Osteoblast (primary cell): ENCODE data around the gene KCTD12. TPM values are rescaled to one million over a fixed set of nuclear protein-coding genes. Genes with fewer than 3 reads are reported as not detected.

Experiments
- DNase-seq: peaks from one replicate; pipeline ENCODE4 v3.0.0; 2011; ENCODE audit warnings: low spot score, mixed read lengths; ENCODE audit not compliant: insufficient read length; ENCODE audit errors: missing footprints
- H2AFZ ChIP-seq: 2 replicates; pipeline ENCODE4 v1.6.0; 2011; ENCODE audit warnings: mild to moderate bottlenecking, low read length
- H3K27ac ChIP-seq: 2 replicates; pipeline ENCODE4 v1.5.1; 2011; ENCODE audit warnings: mild to moderate bottlenecking, low read depth, low read length, moderate library complexity
- H3K27me3 ChIP-seq: 2 replicates; pipeline ENCODE4 v1.6.0; 2012; ENCODE audit warnings: mild to moderate bottlenecking, control low read depth, inconsistent platforms, low read length, moderate library complexity; ENCODE audit not compliant: insufficient read depth
- H3K36me3 ChIP-seq: 2 replicates; pipeline ENCODE4 v1.5.1; 2011; ENCODE audit warnings: mild to moderate bottlenecking, low read length, control low read depth, moderate library complexity; ENCODE audit not compliant: insufficient read depth
- H3K4me1 ChIP-seq: 2 replicates; pipeline ENCODE4 v1.5.1; 2011; ENCODE audit warnings: mild to moderate bottlenecking, low read length, control low read depth, moderate library complexity; ENCODE audit not compliant: insufficient read depth
- H3K4me2 ChIP-seq: 2 replicates; pipeline ENCODE4 v1.6.0; 2011; ENCODE audit warnings: mild to moderate bottlenecking, low read length; ENCODE audit not compliant: insufficient read depth
- H3K4me3 ChIP-seq: fragments of 200-600 bp; sonication (generic); 3 replicates; pipeline ENCODE4 v1.5.1; 2012; ENCODE audit warnings: mild to moderate bottlenecking, low read length, inconsistent platforms; ENCODE audit not compliant: insufficient read depth
- H3K79me2 ChIP-seq: 2 replicates; pipeline ENCODE4 v1.6.0; 2012; ENCODE audit warnings: mild to moderate bottlenecking, low read length, control low read depth, inconsistent platforms; ENCODE audit not compliant: insufficient read depth
- H3K9me3 ChIP-seq: 2 replicates; pipeline ENCODE4 v1.5.1; 2011; ENCODE audit warnings: low read depth, low read length, control low read depth
- H4K20me1 ChIP-seq: 2 replicates; pipeline ENCODE4 v1.6.0; 2012; ENCODE audit warnings: mild to moderate bottlenecking, low read length, control low read depth; ENCODE audit not compliant: insufficient read depth
- CTCF ChIP-seq: IDR thresholded peaks from 2 replicates; pipeline ENCODE4 v1.5.1; 2011; ENCODE audit warnings: mild to moderate bottlenecking, low read depth, low read length, moderate library complexity; ENCODE audit errors: extremely low read depth
- total RNA-seq: library from RNA; depleted of rRNA; stranded (reverse); fragments of >200 nt; gene quantifications from 2 replicates; pipeline ENCODE4 v1.2.3, GENCODE V29; 2012

The KCTD12 gene
- total RNA-seq, 1 donor = 29.0 TPM

- no peaks in the 10 kb centered on the region for H3K79me2 ChIP-seq
- no peak for TF ChIP-seq CTCF
- H3K9me3 ChIP-seq = no peaks in the 10 kb centered on the region
- no peak overlapping the region for H3K27ac ChIP-seq
- H3K27me3 ChIP-seq = peaks cover 24% of the 10 kb centered on the region
- peaks cover 10% of the 10 kb centered on the region for H3K4me1 ChIP-seq
- no peak overlapping the region for H3K4me2 ChIP-seq
- no peaks in the 10 kb centered on the region for H3K36me3 ChIP-seq
- no peak overlapping the region for H3K4me3 ChIP-seq
- H4K20me1 ChIP-seq = no peaks in the 10 kb centered on the region
- no peak overlapping the region for H2AFZ ChIP-seq
- DNase-seq = no peak
Measured at GRCh38 chr13:76894401-76895110, 8.4 kb upstream of the KCTD12 start.

GRCh38 chr13:76892488-76892887 is 6.3 kb upstream of the KCTD12 start:
- H3K27me3 ChIP-seq = peaks cover 24% of the 10 kb centered on the region
- DNase-seq = peak; percentile 58
- no peaks in the 10 kb centered on the region for H3K79me2 ChIP-seq
- H3K4me2 ChIP-seq = no peak overlapping the region
- no peak overlapping the region for H3K4me3 ChIP-seq
- H2AFZ ChIP-seq = no peak overlapping the region
- no peaks in the 10 kb centered on the region for H3K36me3 ChIP-seq
- no peak for TF ChIP-seq CTCF
- no peak overlapping the region for H3K27ac ChIP-seq
- no peaks in the 10 kb centered on the region for H4K20me1 ChIP-seq
- no peaks in the 10 kb centered on the region for H3K9me3 ChIP-seq
- peaks cover 10% of the 10 kb centered on the region for H3K4me1 ChIP-seq

- Histone ChIP-seq H3K36me3 (no peaks in the 10 kb centered on the region), H3K27ac (no peak overlapping the region), H3K4me3 (no peak overlapping the region), H3K79me2 (peaks cover 2% of the 10 kb centered on the region), H3K4me1 (peaks cover 17% of the 10 kb centered on the region), H2AFZ (no peak overlapping the region), H3K9me3 (no peaks in the 10 kb centered on the region), H4K20me1 (no peaks in the 10 kb centered on the region), H3K4me2 (no peak overlapping the region), H3K27me3 (peaks cover 16% of the 10 kb centered on the region)
- TF ChIP-seq CTCF = no peak
- DNase-seq = no peak
Measured at GRCh38 chr13:76890021-76890420, 3.8 kb upstream of the KCTD12 start.

- Histone ChIP-seq H3K4me1 (peaks cover 24% of the 10 kb centered on the region), H3K9me3 (no peaks in the 10 kb centered on the region), H4K20me1 (no peaks in the 10 kb centered on the region), H2AFZ (no peak overlapping the region), H3K36me3 (no peaks in the 10 kb centered on the region), H3K4me3 (no peak overlapping the region), H3K27ac (no peak overlapping the region), H3K27me3 (peaks cover 16% of the 10 kb centered on the region), H3K79me2 (peaks cover 10% of the 10 kb centered on the region), H3K4me2 (no peak overlapping the region)
- no peak for DNase-seq
- no peak for TF ChIP-seq CTCF
Measured at GRCh38 chr13:76889254-76889653, 3.0 kb upstream of the KCTD12 start.
